Measurements from ENCODE around the gene CCDC68.

DNA sequence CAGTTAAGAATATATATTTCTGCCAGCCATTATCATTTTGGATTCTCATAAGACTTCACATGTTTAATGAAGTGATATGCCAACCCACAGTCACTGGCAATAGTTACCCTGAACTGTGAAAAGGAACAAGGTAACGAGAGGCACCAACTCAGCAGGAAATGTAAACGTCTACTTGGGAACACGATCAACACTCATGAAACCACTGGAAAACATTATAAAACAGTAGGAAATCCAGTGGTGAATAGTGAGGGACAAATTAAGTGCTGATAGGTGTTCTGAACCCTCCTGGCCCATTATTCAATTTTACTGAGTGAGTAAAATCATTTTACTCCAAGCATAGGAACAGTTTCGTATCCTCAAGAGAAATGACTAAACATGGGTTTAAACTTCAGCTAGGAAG, 17.1 kb downstream of the CCDC68 start:
- TF ChIP-seq POLR2A (IDR thresholded peaks at IDR 0.05; ENCODE audit: low read length) (no peak), TFCP2L1 (CRISPR knock-in tag; IDR thresholded peaks at IDR 0.05) (no peak), EP300 (IDR thresholded peaks at IDR 0.05) (no peak), RFX5 (IDR thresholded peaks at IDR 0.05) (no peak), MAX (IDR thresholded peaks at IDR 0.05) (no peak), JUN (IDR thresholded peaks at IDR 0.05) (no peak), GATA3 (IDR thresholded peaks at IDR 0.05; ENCODE audit: borderline replicate concordance) (no peak), PBX3 (IDR thresholded peaks at IDR 0.05) (no peak), CHD2 (IDR thresholded peaks at IDR 0.05; ENCODE audit: low read length, partially characterized antibody) (no peak), NFE2L2 (conservative IDR thresholded peaks at IDR 0.05; ENCODE audit: low read length) (no peak), SMC3 (IDR thresholded peaks at IDR 0.05) (no peak), HOXA7 (CRISPR knock-in tag; IDR thresholded peaks at IDR 0.05) (no peak)
- TF ChIP-seq, protein P1, sequence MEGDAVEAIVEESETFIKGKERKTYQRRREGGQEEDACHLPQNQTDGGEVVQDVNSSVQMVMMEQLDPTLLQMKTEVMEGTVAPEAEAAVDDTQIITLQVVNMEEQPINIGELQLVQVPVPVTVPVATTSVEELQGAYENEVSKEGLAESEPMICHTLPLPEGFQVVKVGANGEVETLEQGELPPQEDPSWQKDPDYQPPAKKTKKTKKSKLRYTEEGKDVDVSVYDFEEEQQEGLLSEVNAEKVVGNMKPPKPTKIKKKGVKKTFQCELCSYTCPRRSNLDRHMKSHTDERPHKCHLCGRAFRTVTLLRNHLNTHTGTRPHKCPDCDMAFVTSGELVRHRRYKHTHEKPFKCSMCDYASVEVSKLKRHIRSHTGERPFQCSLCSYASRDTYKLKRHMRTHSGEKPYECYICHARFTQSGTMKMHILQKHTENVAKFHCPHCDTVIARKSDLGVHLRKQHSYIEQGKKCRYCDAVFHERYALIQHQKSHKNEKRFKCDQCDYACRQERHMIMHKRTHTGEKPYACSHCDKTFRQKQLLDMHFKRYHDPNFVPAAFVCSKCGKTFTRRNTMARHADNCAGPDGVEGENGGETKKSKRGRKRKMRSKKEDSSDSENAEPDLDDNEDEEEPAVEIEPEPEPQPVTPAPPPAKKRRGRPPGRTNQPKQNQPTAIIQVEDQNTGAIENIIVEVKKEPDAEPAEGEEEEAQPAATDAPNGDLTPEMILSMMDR (IDR thresholded peaks at IDR 0.05) = no peak
- TF ChIP-seq, protein P2, sequence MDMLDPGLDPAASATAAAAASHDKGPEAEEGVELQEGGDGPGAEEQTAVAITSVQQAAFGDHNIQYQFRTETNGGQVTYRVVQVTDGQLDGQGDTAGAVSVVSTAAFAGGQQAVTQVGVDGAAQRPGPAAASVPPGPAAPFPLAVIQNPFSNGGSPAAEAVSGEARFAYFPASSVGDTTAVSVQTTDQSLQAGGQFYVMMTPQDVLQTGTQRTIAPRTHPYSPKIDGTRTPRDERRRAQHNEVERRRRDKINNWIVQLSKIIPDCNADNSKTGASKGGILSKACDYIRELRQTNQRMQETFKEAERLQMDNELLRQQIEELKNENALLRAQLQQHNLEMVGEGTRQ (IDR thresholded peaks at IDR 0.05) = no peak

Measured in A549 (cell line).